GM19397 (cell line): ENCODE data around the gene CLEC14A.
A peak's percentile ranks its signal among the peaks of the same experiment; 100 is the strongest.

Source experiments
- ATAC-seq: cut with Tn5 transposase; IDR thresholded peaks from one replicate; pipeline ENCODE4 v1.9.1; 2021; ENCODE audit warnings: mild to moderate bottlenecking, moderate library complexity; ENCODE audit not compliant: unreplicated experiment

The CLEC14A gene, protein sequence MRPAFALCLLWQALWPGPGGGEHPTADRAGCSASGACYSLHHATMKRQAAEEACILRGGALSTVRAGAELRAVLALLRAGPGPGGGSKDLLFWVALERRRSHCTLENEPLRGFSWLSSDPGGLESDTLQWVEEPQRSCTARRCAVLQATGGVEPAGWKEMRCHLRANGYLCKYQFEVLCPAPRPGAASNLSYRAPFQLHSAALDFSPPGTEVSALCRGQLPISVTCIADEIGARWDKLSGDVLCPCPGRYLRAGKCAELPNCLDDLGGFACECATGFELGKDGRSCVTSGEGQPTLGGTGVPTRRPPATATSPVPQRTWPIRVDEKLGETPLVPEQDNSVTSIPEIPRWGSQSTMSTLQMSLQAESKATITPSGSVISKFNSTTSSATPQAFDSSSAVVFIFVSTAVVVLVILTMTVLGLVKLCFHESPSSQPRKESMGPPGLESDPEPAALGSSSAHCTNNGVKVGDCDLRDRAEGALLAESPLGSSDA

GRCh38 chr14:38255673-38256532 is at the start of gene CLEC14A:
Gene CLEC14A (minus strand): TSS chr14:38256093. CDS start chr14:38256022, 71 bp downstream.
- ATAC-seq = peak; percentile 55

- ATAC-seq = no peak
Observed at GRCh38 chr14:38302966-38303365, 47.1 kb upstream of the CLEC14A start.

DNA sequence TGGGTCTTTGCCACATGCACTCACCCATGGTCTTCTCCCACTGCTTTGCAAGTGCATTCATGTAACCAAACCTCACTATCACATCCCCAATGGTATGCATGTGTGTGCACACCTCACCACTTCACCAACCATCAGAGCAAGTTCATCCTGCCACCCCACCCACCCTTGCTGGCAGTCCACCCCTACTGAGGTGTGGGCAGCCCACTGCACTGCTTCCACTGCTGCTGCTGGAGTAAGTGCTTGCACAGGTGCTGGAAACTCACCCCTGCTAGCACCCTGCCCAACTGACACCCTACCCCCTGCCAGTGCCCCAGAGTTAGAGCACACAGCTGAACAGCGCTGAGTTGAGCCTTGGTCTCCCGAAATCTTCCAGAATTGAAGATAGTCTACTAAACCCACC is 46.1 kb upstream of the CLEC14A start:
- ATAC-seq = no peak

DNA sequence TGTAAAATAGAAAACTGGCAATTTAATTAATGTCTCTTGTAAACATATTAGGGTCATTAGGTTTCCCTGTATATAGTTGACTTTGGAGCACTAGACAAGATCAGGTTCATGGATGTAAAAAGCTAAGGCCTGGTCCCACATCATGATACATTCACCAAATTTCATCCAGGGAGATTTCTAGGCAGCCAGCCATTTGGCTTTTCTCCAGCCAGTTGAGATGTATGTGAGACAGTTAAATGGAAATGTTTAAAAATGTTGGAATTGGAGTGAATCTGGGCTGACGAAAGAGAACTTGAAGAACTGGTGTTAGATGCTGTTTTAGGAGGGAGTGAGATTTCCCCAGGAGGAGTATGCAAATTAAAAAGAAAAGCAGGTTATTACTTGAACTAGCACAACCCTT is 41.8 kb upstream of the CLEC14A start:
- no peak for ATAC-seq

GRCh38 chr14:38291681-38292467 is 36.0 kb upstream of the CLEC14A start:
- no peak for ATAC-seq

GRCh38 chr14:38290601-38291188 is 34.8 kb upstream of the CLEC14A start:
- no peak for ATAC-seq

GRCh38 chr14:38286452-38286851 is 30.6 kb upstream of the CLEC14A start:
- no peak for ATAC-seq

- no peak for ATAC-seq
Observed at GRCh38 chr14:38285962-38286361, 30.1 kb upstream of the CLEC14A start.

- ATAC-seq = no peak
Observed at GRCh38 chr14:38282936-38283335, 27.0 kb upstream of the CLEC14A start.

DNA sequence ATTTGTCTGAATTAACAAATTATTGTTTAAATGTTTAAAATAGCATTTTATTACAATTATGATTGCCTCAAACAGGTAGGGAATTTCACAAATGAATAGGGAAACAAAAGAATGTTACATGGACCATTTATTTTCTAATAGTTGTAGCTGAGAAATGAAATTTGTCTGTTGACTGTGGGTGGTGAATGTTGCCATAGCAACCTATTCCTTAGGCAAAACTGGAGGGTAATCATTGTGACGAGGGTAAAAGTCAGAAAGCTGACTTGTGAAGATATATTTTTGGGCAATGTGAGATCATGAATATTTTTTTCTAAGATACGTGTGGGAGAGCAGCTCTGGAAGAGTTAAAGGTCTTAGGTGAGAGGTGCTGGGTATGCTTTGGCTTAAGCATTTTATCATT is 24.2 kb upstream of the CLEC14A start:
- no peak for ATAC-seq

- no peak for ATAC-seq
Observed at GRCh38 chr14:38279572-38279971, 23.7 kb upstream of the CLEC14A start.

DNA sequence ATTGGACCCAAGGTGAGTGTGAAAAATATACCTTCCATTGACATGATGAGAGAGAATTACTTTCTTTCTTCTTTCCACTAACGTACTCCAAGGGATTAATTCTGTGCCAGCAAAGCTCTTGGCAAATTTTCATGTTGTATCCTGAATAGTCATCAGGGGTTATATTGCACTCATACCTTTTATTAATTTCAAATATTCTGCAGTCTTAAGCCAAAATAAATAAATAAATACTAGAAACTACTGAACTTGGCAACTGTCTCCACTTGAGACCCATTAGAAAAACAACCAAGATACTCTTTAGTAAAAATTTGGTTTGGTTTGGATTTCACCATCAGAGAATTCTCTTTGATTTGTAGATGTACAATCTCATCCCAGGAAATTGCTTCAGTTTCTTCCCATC is 22.1 kb upstream of the CLEC14A start:
- no peak for ATAC-seq

DNA sequence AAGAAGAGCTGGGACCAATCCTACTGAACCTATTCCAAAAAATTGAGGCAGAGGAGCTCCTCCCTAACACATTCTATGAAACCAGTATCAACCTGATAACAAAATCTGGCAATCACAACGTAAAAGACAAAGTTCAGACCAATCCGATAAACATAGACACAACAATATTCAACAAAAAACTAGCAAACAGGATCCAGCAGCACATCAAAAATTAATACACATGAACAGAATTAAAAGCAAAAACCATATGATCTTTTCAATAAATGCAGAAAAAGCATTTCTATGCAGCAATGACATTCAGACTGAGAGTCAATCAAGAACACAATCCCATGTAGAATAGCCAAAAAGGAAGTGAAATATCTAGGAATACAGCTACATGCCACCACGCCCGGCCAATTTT is 7.0 kb upstream of the CLEC14A start:
- no peak for ATAC-seq

GRCh38 chr14:38261620-38262019 is 5.7 kb upstream of the CLEC14A start:
- ATAC-seq = no peak

- ATAC-seq = no peak
Observed at GRCh38 chr14:38257507-38257906, 1.6 kb upstream of the CLEC14A start.

DNA sequence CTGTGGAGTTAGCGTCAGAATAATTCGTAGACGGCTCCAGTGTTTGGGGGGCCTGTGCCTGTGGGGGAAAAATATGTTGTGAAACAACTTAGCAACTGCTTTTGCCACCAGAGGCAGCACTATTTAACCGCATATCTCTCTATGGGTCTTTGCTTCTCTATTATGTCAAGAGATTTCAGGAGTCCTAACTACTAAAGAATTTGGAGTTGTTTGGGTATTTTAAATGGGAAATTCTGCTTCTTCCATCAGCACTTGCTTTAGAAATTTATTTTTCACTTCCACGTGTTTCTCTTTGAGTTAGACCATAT is 594 bp upstream of the CLEC14A start:
- ATAC-seq = no peak

DNA sequence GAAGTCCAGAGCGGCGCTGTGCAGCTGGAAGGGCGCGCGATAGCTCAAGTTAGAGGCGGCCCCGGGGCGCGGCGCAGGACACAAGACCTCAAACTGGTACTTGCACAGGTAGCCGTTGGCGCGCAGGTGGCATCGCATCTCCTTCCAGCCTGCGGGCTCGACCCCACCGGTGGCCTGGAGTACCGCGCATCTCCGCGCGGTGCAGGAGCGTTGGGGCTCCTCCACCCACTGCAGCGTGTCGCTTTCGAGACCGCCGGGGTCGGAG is 553 bp downstream of the CLEC14A start:
- peak; percentile 39 for ATAC-seq

GRCh38 chr14:38254571-38255407 is 1.1 kb downstream of the CLEC14A start:
- ATAC-seq = no peak

DNA sequence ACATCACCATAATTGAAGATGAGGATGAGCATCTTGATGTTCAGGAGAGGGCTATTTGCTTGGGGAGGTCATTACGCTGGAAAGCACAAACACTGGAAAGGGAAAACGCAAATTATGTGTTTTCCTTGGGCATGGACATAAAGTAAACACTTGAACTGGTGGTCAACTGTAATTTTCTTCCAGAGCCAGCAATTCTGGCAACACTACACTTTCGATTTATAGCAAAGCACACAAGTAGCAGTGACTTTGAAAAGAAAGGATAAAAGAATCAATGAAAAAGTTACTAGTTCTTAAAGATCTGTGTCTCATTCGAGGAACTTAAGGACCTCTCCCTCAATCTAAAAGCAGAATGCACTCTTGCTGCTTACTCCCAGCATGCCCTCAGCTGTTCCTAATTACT is 2.2 kb downstream of the CLEC14A start:
- ATAC-seq = no peak

- no peak for ATAC-seq
Observed at GRCh38 chr14:38252066-38252710, 3.7 kb downstream of the CLEC14A start.
